ENCODE results near the gene GAGE12C.
"Not testable (repeated sequence)": the region's sequence is repeated elsewhere in the genome, so short reads cannot be mapped to it uniquely, and the experiment has no call there.

Gene GAGE12C, protein sequence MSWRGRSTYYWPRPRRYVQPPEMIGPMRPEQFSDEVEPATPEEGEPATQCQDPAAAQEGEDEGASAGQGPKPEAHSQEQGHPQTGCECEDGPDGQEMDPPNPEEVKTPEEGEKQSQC

DNA sequence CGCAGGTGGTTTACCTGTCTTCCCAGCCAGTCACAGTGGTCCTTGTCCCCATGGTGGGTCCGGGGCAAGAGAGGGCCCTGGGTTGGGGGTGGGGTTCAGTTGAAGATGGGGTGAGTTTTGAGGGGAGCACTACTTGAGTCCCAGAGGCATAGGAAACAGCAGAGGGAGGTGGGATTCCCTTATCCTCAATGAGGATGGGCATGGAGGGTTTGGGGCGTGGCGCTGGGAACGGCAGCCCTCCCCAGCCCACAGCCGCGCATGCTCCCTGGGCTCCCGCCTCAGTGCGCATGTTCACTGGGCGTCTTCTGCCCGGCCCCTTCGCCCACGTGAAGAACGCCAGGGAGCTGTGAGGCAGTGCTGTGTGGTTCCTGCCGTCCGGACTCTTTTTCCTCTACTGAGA, at the start of gene GAGE12C:
Gene GAGE12C (plus strand): TSS at position 301 of the 400 bp plus-strand sequence. CDS start 1,155 bp downstream, outside the sequence.
- not testable (repeated sequence) for DNase-seq

DNA sequence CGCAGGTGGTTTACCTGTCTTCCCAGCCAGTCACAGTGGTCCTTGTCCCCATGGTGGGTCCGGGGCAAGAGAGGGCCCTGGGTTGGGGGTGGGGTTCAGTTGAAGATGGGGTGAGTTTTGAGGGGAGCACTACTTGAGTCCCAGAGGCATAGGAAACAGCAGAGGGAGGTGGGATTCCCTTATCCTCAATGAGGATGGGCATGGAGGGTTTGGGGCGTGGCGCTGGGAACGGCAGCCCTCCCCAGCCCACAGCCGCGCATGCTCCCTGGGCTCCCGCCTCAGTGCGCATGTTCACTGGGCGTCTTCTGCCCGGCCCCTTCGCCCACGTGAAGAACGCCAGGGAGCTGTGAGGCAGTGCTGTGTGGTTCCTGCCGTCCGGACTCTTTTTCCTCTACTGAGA, 9.5 kb downstream of the GAGE12C start, which contains the start of gene GAGE12D:
Gene GAGE12D (plus strand): TSS at position 301 of the 400 bp plus-strand sequence. CDS start 1,155 bp downstream, outside the sequence.
- not testable (repeated sequence) for DNase-seq

DNA sequence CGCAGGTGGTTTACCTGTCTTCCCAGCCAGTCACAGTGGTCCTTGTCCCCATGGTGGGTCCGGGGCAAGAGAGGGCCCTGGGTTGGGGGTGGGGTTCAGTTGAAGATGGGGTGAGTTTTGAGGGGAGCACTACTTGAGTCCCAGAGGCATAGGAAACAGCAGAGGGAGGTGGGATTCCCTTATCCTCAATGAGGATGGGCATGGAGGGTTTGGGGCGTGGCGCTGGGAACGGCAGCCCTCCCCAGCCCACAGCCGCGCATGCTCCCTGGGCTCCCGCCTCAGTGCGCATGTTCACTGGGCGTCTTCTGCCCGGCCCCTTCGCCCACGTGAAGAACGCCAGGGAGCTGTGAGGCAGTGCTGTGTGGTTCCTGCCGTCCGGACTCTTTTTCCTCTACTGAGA, 19.0 kb downstream of the GAGE12C start, which contains the start of gene GAGE12E:
Gene GAGE12E (plus strand): TSS at position 301 of the 400 bp plus-strand sequence. CDS start 1,155 bp downstream, outside the sequence.
- not testable (repeated sequence) for DNase-seq

DNA sequence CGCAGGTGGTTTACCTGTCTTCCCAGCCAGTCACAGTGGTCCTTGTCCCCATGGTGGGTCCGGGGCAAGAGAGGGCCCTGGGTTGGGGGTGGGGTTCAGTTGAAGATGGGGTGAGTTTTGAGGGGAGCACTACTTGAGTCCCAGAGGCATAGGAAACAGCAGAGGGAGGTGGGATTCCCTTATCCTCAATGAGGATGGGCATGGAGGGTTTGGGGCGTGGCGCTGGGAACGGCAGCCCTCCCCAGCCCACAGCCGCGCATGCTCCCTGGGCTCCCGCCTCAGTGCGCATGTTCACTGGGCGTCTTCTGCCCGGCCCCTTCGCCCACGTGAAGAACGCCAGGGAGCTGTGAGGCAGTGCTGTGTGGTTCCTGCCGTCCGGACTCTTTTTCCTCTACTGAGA, 28.6 kb downstream of the GAGE12C start, which contains the start of gene GAGE12F:
Gene GAGE12F (plus strand): TSS at position 301 of the 400 bp plus-strand sequence. CDS start 1,155 bp downstream, outside the sequence.
- DNase-seq, result not testable (repeated sequence)

DNA sequence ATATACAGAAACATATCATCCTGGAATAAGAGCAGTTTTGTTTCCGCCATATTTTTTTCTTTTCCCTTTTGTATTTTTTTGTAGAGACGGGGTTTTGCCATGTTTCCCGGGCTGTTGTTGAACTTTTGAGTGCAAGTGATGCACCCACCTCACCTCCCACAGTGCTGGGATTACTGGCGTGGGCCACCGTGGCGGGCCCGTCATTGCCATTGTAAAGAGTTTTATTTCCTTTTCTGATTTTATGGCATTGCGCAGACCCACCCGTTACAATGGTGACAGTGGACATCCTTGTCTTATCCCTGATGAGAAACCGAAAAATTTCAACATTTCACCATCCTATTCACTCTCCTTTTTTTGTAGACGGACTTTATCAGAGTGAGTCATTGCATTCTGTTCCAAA, 36.8 kb downstream of the GAGE12C start:
- not testable (repeated sequence) for DNase-seq

DNA sequence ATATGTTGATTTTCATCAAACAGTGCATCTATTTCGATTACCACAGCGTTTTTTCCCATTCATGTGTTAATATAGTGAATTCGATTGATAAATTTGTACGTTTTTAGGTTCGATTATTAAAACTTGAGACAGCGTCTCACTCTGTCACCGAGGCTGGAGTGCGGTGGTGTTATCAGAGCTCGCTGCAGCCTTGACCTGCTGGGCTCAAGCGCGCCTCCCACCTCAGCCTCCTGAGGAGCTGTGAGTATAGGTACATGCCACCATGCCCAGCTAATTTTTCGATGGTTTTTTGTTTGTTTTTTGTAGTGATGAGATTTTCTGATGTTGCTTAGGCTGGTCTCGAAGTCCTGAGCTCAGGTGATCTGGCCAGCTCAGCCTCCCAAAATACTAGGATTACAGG, 37.2 kb downstream of the GAGE12C start:
- DNase-seq, result not testable (repeated sequence)

DNA sequence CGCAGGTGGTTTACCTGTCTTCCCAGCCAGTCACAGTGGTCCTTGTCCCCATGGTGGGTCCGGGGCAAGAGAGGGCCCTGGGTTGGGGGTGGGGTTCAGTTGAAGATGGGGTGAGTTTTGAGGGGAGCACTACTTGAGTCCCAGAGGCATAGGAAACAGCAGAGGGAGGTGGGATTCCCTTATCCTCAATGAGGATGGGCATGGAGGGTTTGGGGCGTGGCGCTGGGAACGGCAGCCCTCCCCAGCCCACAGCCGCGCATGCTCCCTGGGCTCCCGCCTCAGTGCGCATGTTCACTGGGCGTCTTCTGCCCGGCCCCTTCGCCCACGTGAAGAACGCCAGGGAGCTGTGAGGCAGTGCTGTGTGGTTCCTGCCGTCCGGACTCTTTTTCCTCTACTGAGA, 38.1 kb downstream of the GAGE12C start, which contains the start of gene GAGE12G:
Gene GAGE12G (plus strand): TSS at position 301 of the 400 bp plus-strand sequence. CDS start 1,155 bp downstream, outside the sequence.
- DNase-seq, result not testable (repeated sequence)

DNA sequence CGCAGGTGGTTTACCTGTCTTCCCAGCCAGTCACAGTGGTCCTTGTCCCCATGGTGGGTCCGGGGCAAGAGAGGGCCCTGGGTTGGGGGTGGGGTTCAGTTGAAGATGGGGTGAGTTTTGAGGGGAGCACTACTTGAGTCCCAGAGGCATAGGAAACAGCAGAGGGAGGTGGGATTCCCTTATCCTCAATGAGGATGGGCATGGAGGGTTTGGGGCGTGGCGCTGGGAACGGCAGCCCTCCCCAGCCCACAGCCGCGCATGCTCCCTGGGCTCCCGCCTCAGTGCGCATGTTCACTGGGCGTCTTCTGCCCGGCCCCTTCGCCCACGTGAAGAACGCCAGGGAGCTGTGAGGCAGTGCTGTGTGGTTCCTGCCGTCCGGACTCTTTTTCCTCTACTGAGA, 47.7 kb downstream of the GAGE12C start, which contains the start of gene GAGE12H:
Gene GAGE12H (plus strand): TSS at position 301 of the 400 bp plus-strand sequence. CDS start 1,155 bp downstream, outside the sequence.
- not testable (repeated sequence) for DNase-seq

Measured in NCI-H187 treated with DMSO at 0.1 percent for 48 hours (cell line).